H9 (cell line): ENCODE results near the gene CD300C. TPM values are rescaled to one million over a fixed set of nuclear protein-coding genes. Genes with fewer than 3 reads are reported as not detected.

Source experiments
- DNase-seq: peaks from one replicate; pipeline ENCODE4 v3.0.0-alpha.2; 2017
- H2AFZ ChIP-seq: one replicate; pipeline ENCODE4 v1.6.1; 2013; ENCODE audit warnings: mild to moderate bottlenecking, low read length, control low read depth, moderate library complexity
- H2AK5ac ChIP-seq: 2 replicates; pipeline ENCODE4 v1.6.1; 2013; ENCODE audit warnings: low read length, control low read depth, mixed read lengths; ENCODE audit not compliant: insufficient read length
- H2BK120ac ChIP-seq: one replicate; pipeline ENCODE4 v1.6.1; 2013; ENCODE audit warnings: low read depth, mild to moderate bottlenecking, low read length, control low read depth, inconsistent platforms; ENCODE audit not compliant: poor library complexity, severe bottlenecking
- H2BK12ac ChIP-seq: 2 replicates; pipeline ENCODE4 v1.6.1; 2013; ENCODE audit warnings: low read length, control low read depth, mixed read lengths, low read depth; ENCODE audit not compliant: insufficient read length
- H2BK15ac ChIP-seq: 2 replicates; pipeline ENCODE4 v1.6.1; 2013; ENCODE audit warnings: low read depth, low read length, control low read depth
- H2BK20ac ChIP-seq: one replicate; pipeline ENCODE4 v1.6.1; 2013; ENCODE audit warnings: low read depth, mild to moderate bottlenecking, low read length, control low read depth, inconsistent platforms; ENCODE audit not compliant: poor library complexity, severe bottlenecking
- H2BK5ac ChIP-seq: 2 replicates; pipeline ENCODE4 v1.6.1; 2013; ENCODE audit warnings: low read length, control low read depth, mixed read lengths; ENCODE audit not compliant: insufficient read length
- H3K14ac ChIP-seq: 2 replicates; pipeline ENCODE4 v1.6.1; 2013; ENCODE audit warnings: low read length, control low read depth; ENCODE audit not compliant: insufficient read depth
- H3K18ac ChIP-seq: 2 replicates; pipeline ENCODE4 v1.6.1; 2013; ENCODE audit warnings: low read depth, mild to moderate bottlenecking, mixed read lengths, low read length, control low read depth; ENCODE audit not compliant: insufficient read length
- H3K23ac ChIP-seq: 2 replicates; pipeline ENCODE4 v1.6.1; 2013; ENCODE audit warnings: low read length, control low read depth, mixed read lengths, low read depth; ENCODE audit not compliant: insufficient read length
- H3K23me2 ChIP-seq: 2 replicates; pipeline ENCODE4 v1.6.1; 2013; ENCODE audit warnings: low read depth, mild to moderate bottlenecking, mixed read lengths, low read length, control low read depth; ENCODE audit not compliant: insufficient read length, poor library complexity, severe bottlenecking
- H3K27ac ChIP-seq: 2 replicates; pipeline ENCODE4 v1.5.1; 2013; ENCODE audit warnings: low read length, control low read depth, mixed read lengths, low read depth; ENCODE audit not compliant: insufficient read length
- H3K27me3 ChIP-seq: 2 replicates; pipeline ENCODE4 v1.6.1; 2013; ENCODE audit warnings: low read length, control low read depth, inconsistent platforms; ENCODE audit not compliant: insufficient read depth
- H3K4ac ChIP-seq: 2 replicates; pipeline ENCODE4 v1.6.1; 2013; ENCODE audit warnings: low read depth, mild to moderate bottlenecking, control low read depth, inconsistent platforms, low read length, moderate library complexity
- H3K4me1 ChIP-seq: 2 replicates; pipeline ENCODE4 v1.6.1; 2013; ENCODE audit warnings: low read length, control low read depth, inconsistent platforms; ENCODE audit not compliant: insufficient read depth
- H3K4me2 ChIP-seq: 2 replicates; pipeline ENCODE4 v1.6.1; 2013; ENCODE audit warnings: low read length, control low read depth, mixed read lengths; ENCODE audit not compliant: insufficient read length, insufficient read depth
- H3K56ac ChIP-seq: 2 replicates; pipeline ENCODE4 v1.6.1; 2013; ENCODE audit warnings: low read depth, mild to moderate bottlenecking, mixed read lengths, low read length, control low read depth; ENCODE audit not compliant: insufficient read length
- H3K79me1 ChIP-seq: 2 replicates; pipeline ENCODE4 v1.6.1; 2013; ENCODE audit warnings: low read depth, mild to moderate bottlenecking, moderate library complexity, low read length, control low read depth, inconsistent platforms; ENCODE audit not compliant: insufficient read depth, poor library complexity, severe bottlenecking
- H3K79me2 ChIP-seq: 2 replicates; pipeline ENCODE4 v1.6.1; 2013; ENCODE audit warnings: low read length, control low read depth, inconsistent platforms; ENCODE audit not compliant: insufficient read depth
- H3K9ac ChIP-seq: 2 replicates; pipeline ENCODE4 v1.6.1; 2013; ENCODE audit warnings: low read length, control low read depth, mixed read lengths; ENCODE audit not compliant: insufficient read length; ENCODE audit errors: extremely low read depth
- H3K9me3 ChIP-seq: one replicate; pipeline ENCODE4 v1.6.1; 2013; ENCODE audit warnings: low read depth, low read length, inconsistent platforms; ENCODE audit not compliant: control insufficient read depth
- H3T11ph ChIP-seq: one replicate; pipeline ENCODE4 v1.6.1; 2013; ENCODE audit warnings: mild to moderate bottlenecking, low read length, control low read depth, inconsistent platforms
- H4K20me1 ChIP-seq: one replicate; pipeline ENCODE4 v1.6.1; 2013; ENCODE audit not compliant: control insufficient read depth, insufficient read length, insufficient read depth
- H4K5ac ChIP-seq: 2 replicates; pipeline ENCODE4 v1.6.1; 2013; ENCODE audit warnings: low read depth, mild to moderate bottlenecking, mixed read lengths, low read length, control low read depth; ENCODE audit not compliant: insufficient read length
- H4K8ac ChIP-seq: replicated peaks from 2 replicates; pipeline ENCODE4 v1.6.1; 2013; ENCODE audit warnings: low read length, control low read depth, mixed read lengths, low read depth; ENCODE audit not compliant: insufficient read length
- H4K91ac ChIP-seq: 2 replicates; pipeline ENCODE4 v1.6.1; 2013; ENCODE audit warnings: low read depth, mild to moderate bottlenecking, moderate library complexity, mixed read lengths, low read length, control low read depth; ENCODE audit not compliant: insufficient read length
- H3K27ac Mint-ChIP-seq, 3 experiments: 2 replicates in 2 of 3; 3 replicates in 1 of 3; pipeline ENCODE4 v1.8.0; 2020 to 2021; ENCODE audit warnings: mixed read lengths in 3 of 3, mild to moderate bottlenecking in 1 of 3, moderate library complexity in 1 of 3
- H3K27me3 Mint-ChIP-seq: 2 replicates; pipeline ENCODE4 v1.8.0; 2021; ENCODE audit warnings: low read depth, mild to moderate bottlenecking, moderate library complexity, mixed read lengths
- H3K36me3 Mint-ChIP-seq, 3 experiments: 2 replicates in 2 of 3; 3 replicates in 1 of 3; pipeline ENCODE4 v1.8.0; 2020 to 2021; ENCODE audit warnings: low read depth in 3 of 3, mixed read lengths in 3 of 3; ENCODE audit not compliant: insufficient read depth in 1 of 3
- H3K4me1 Mint-ChIP-seq, 2 experiments: 2 replicates each; pipeline ENCODE4 v1.8.0; 2020; ENCODE audit warnings: mixed read lengths in 2 of 2
- H3K4me3 Mint-ChIP-seq, 2 experiments: 2 replicates in 1 of 2; 3 replicates in 1 of 2; pipeline ENCODE4 v1.8.0; 2020 to 2021; ENCODE audit warnings: mild to moderate bottlenecking in 2 of 2, mixed read lengths in 2 of 2, moderate library complexity in 1 of 2
- H3K9me3 Mint-ChIP-seq, 2 experiments: 2 replicates in 1 of 2; 3 replicates in 1 of 2; pipeline ENCODE4 v1.8.0; 2020; ENCODE audit warnings: mild to moderate bottlenecking in 2 of 2, mixed read lengths in 2 of 2, moderate library complexity in 1 of 2
- WGBS: extraction: QIAGEN DNeasy Blood & Tissue Kit; methylation state at CpG from one replicate; pipeline ENCODE4 v1.1.7; 2013; ENCODE audit warnings: missing lambda C conversion rate, low lambda C conversion rate, mixed read lengths; ENCODE audit not compliant: insufficient read length; ENCODE audit errors: extremely low coverage; 5-methylcytosine and 5-hydroxymethylcytosine counted together
- total RNA-seq: library from RNA; stranded (reverse); gene quantifications from 2 replicates; pipeline ENCODE4 v1.2.1, GENCODE V29; 2021
- TF ChIP-seq, protein P1 (sequence below): fragments of 200-600 bp; sonication (generic); conservative IDR thresholded peaks from 3 replicates; pipeline ENCODE4 v1.8.0; 2021; ENCODE audit warnings: antibody characterized with exemption, mild to moderate bottlenecking

CD300C gene
- total RNA-seq, 1 experiment from 2014 or later, result not detected

- H3K4me3 Mint-ChIP-seq, result no peak overlapping the region
- WGBS, result no CpG with 5 or more reads among the region's 7 CpGs
- DNase-seq, result no peak
- Histone ChIP-seq H3K23ac (no peak overlapping the region), H3K14ac (no peak overlapping the region), H2BK20ac (no peak overlapping the region), H3K18ac (no peak overlapping the region), H3K4me2 (no peak overlapping the region), H2AK5ac (no peak overlapping the region), H2BK5ac (no peak overlapping the region), H2BK15ac (no peak overlapping the region), H4K20me1 (no peaks in the 10 kb centered on the region), H4K8ac (no peak overlapping the region), H3T11ph (no peak overlapping the region), H2BK12ac (no peak overlapping the region), H4K91ac (no peak overlapping the region), H3K27ac (no peak overlapping the region), H3K9me3 (no peaks in the 10 kb centered on the region), H2BK120ac (no peak overlapping the region), H3K23me2 (no peaks in the 10 kb centered on the region), H3K79me2 (no peaks in the 10 kb centered on the region), H2AFZ (no peak overlapping the region), H3K4me1 (no peaks in the 10 kb centered on the region), H3K79me1 (no peaks in the 10 kb centered on the region), H3K9ac (no peak overlapping the region), H3K56ac (no peak overlapping the region), H3K4ac (no peak overlapping the region), H3K27me3 (no peaks in the 10 kb centered on the region), H4K5ac (no peak overlapping the region)
- no peak overlapping the region; a peak in 1 of 7 replicates for H3K27ac Mint-ChIP-seq
- TF ChIP-seq, protein P1, sequence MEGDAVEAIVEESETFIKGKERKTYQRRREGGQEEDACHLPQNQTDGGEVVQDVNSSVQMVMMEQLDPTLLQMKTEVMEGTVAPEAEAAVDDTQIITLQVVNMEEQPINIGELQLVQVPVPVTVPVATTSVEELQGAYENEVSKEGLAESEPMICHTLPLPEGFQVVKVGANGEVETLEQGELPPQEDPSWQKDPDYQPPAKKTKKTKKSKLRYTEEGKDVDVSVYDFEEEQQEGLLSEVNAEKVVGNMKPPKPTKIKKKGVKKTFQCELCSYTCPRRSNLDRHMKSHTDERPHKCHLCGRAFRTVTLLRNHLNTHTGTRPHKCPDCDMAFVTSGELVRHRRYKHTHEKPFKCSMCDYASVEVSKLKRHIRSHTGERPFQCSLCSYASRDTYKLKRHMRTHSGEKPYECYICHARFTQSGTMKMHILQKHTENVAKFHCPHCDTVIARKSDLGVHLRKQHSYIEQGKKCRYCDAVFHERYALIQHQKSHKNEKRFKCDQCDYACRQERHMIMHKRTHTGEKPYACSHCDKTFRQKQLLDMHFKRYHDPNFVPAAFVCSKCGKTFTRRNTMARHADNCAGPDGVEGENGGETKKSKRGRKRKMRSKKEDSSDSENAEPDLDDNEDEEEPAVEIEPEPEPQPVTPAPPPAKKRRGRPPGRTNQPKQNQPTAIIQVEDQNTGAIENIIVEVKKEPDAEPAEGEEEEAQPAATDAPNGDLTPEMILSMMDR, result no peak
- H3K36me3 Mint-ChIP-seq, result no peaks in the 10 kb centered on the region
- peaks cover 20% of the 10 kb centered on the region for H3K27me3 Mint-ChIP-seq
- peaks cover 0 to 2% of the 10 kb centered on the region in 2 experiments; a peak in 1 of 5 replicates for H3K9me3 Mint-ChIP-seq
- no peaks in the 10 kb centered on the region for H3K4me1 Mint-ChIP-seq
Measured at GRCh38 chr17:74549343-74549742, 3.4 kb upstream of the CD300C start.
